WTC11 (cell line): ENCODE results near the gene ZNF670. TPM values are rescaled to one million over a fixed set of nuclear protein-coding genes. Genes with fewer than 3 reads are reported as not detected.

Source experiments
- ATAC-seq: fragments of 200-7000 bp; cut with Tn5 transposase; 2 replicates; pipeline ENCODE4 v1.10.0; 2021; ENCODE audit warnings: mild to moderate bottlenecking, moderate library complexity
- CTCF ChIA-PET: fragments of 300-600 bp; sonication (Branson Sonifier 250); formaldehyde crosslinking; loops from one replicate; lab custom pipeline; 2021; ENCODE audit warnings: antibody characterized with exemption; lab: Charles Lee
- POLR2A ChIA-PET: fragments of 350-600 bp; sonication (Branson Sonifier 250); formaldehyde crosslinking; loops from one replicate; lab custom pipeline; 2021; ENCODE audit warnings: antibody characterized with exemption; lab: Charles Lee
- DNase-seq: peaks from one replicate; pipeline ENCODE4 v3.0.0; 2021; ENCODE audit warnings: low spot score
- H3K27ac Mint-ChIP-seq: 2 replicates; pipeline ENCODE4 v1.8.0; 2021; ENCODE audit warnings: mixed read lengths
- H3K27me3 Mint-ChIP-seq: 2 replicates; pipeline ENCODE4 v1.8.0; 2021; ENCODE audit warnings: low read depth, mild to moderate bottlenecking, moderate library complexity, mixed read lengths
- H3K36me3 Mint-ChIP-seq: 2 replicates; pipeline ENCODE4 v1.8.0; 2021; ENCODE audit warnings: mixed read lengths
- H3K4me1 Mint-ChIP-seq: 2 replicates; pipeline ENCODE4 v1.8.0; 2022; ENCODE audit warnings: mixed read lengths
- H3K4me3 Mint-ChIP-seq: 2 replicates; pipeline ENCODE4 v1.8.0; 2021; ENCODE audit warnings: mild to moderate bottlenecking, moderate library complexity, mixed read lengths
- H3K9me3 Mint-ChIP-seq: 2 replicates; pipeline ENCODE4 v1.8.0; 2021; ENCODE audit warnings: mixed read lengths
- CREB1 ChIP-seq: sonication (generic); formaldehyde crosslinking; IDR thresholded peaks from 2 replicates; pipeline ENCODE4 v1.8.0; 2023; ENCODE audit warnings: mild to moderate bottlenecking, missing genetic modification reagents
- E2F5 ChIP-seq: sonication (generic); formaldehyde crosslinking; IDR thresholded peaks from 2 replicates; pipeline ENCODE4 v1.8.1; 2022; ENCODE audit warnings: mild to moderate bottlenecking, moderate library complexity, missing genetic modification reagents
- EMX1 ChIP-seq: fragments of 250-450 bp; sonication (Bioruptor Pico); IDR thresholded peaks from 2 replicates; pipeline ENCODE4 v1.8.0; 2021; ENCODE audit warnings: mild to moderate bottlenecking
- ERG ChIP-seq: fragments of 250-450 bp; sonication (Bioruptor Pico); IDR thresholded peaks from 2 replicates; pipeline ENCODE4 v1.8.0; 2021; ENCODE audit warnings: mild to moderate bottlenecking
- ETV6 ChIP-seq: sonication (generic); formaldehyde crosslinking; IDR thresholded peaks from 2 replicates; pipeline ENCODE4 v1.8.1; 2022; ENCODE audit warnings: mild to moderate bottlenecking, missing genetic modification reagents
- FOXP1 ChIP-seq: sonication (generic); formaldehyde crosslinking; IDR thresholded peaks from 2 replicates; pipeline ENCODE4 v1.8.0; 2022; ENCODE audit warnings: missing genetic modification reagents, mild to moderate bottlenecking, moderate library complexity, borderline replicate concordance
- GTF2I ChIP-seq: fragments of 250-450 bp; sonication (Bioruptor Pico); conservative IDR thresholded peaks from 2 replicates; pipeline ENCODE4 v1.4.0; 2021; ENCODE audit warnings: mild to moderate bottlenecking
- HMGA2 ChIP-seq: fragments of 250-450 bp; sonication (Bioruptor Pico); IDR thresholded peaks from 2 replicates; pipeline ENCODE4 v1.4.0; 2021; ENCODE audit warnings: mild to moderate bottlenecking, moderate library complexity
- JUN ChIP-seq: sonication (generic); formaldehyde crosslinking; IDR thresholded peaks from 2 replicates; pipeline ENCODE4 v1.8.0; 2023; ENCODE audit warnings: mild to moderate bottlenecking, missing genetic modification reagents
- MLX ChIP-seq: sonication (generic); formaldehyde crosslinking; IDR thresholded peaks from 2 replicates; pipeline ENCODE4 v1.8.1; 2023; ENCODE audit warnings: mild to moderate bottlenecking, missing genetic modification reagents, moderate library complexity
- NFE2L1 ChIP-seq: sonication (generic); formaldehyde crosslinking; IDR thresholded peaks from 2 replicates; pipeline ENCODE4 v1.8.1; 2023; ENCODE audit warnings: missing genetic modification reagents
- NR3C1 ChIP-seq: sonication (generic); formaldehyde crosslinking; conservative IDR thresholded peaks from 2 replicates; pipeline ENCODE4 v1.8.1; 2023; ENCODE audit warnings: low read depth, mild to moderate bottlenecking, missing genetic modification reagents
- OVOL2 ChIP-seq: fragments of 250-450 bp; sonication (Bioruptor Pico); IDR thresholded peaks from 2 replicates; pipeline ENCODE4 v1.9.0; 2021; ENCODE audit warnings: mild to moderate bottlenecking, borderline replicate concordance
- RELA ChIP-seq: sonication (generic); formaldehyde crosslinking; IDR thresholded peaks from 2 replicates; pipeline ENCODE4 v1.8.1; 2022; ENCODE audit warnings: missing genetic modification reagents, mild to moderate bottlenecking, borderline replicate concordance
- SMAD3 ChIP-seq: sonication (generic); formaldehyde crosslinking; IDR thresholded peaks from 2 replicates; pipeline ENCODE4 v1.8.0; 2022; ENCODE audit warnings: missing genetic modification reagents, mild to moderate bottlenecking, borderline replicate concordance
- SOX15 ChIP-seq: fragments of 250-450 bp; sonication (Bioruptor Pico); IDR thresholded peaks from 2 replicates; pipeline ENCODE4 v1.9.0; 2021; ENCODE audit warnings: mild to moderate bottlenecking
- ZBTB21 ChIP-seq: sonication (generic); formaldehyde crosslinking; IDR thresholded peaks from 2 replicates; pipeline ENCODE4 v1.8.1; 2023; ENCODE audit warnings: mild to moderate bottlenecking, missing genetic modification reagents, borderline replicate concordance
- ZBTB43 ChIP-seq: sonication (generic); formaldehyde crosslinking; IDR thresholded peaks from 2 replicates; pipeline ENCODE4 v1.8.1; 2023; ENCODE audit warnings: mild to moderate bottlenecking, missing genetic modification reagents
- ZMAT4 ChIP-seq: fragments of 250-450 bp; sonication (Bioruptor Pico); IDR thresholded peaks from 2 replicates; pipeline ENCODE4 v1.9.0; 2021; ENCODE audit warnings: mild to moderate bottlenecking
- ZNF232 ChIP-seq: sonication (generic); formaldehyde crosslinking; IDR thresholded peaks from 2 replicates; pipeline ENCODE4 v1.8.0; 2022; ENCODE audit warnings: mild to moderate bottlenecking, missing genetic modification reagents
- ZNF263 ChIP-seq: sonication (generic); formaldehyde crosslinking; IDR thresholded peaks from 2 replicates; pipeline ENCODE4 v1.8.1; 2022; ENCODE audit warnings: low read depth, mild to moderate bottlenecking, moderate library complexity, missing genetic modification reagents
- ZNF317 ChIP-seq: sonication (generic); formaldehyde crosslinking; IDR thresholded peaks from 2 replicates; pipeline ENCODE4 v1.8.1; 2023; ENCODE audit warnings: low read depth, mild to moderate bottlenecking, moderate library complexity, missing genetic modification reagents, borderline replicate concordance
- ZNF416 ChIP-seq: fragments of 250-450 bp; sonication (Bioruptor Pico); IDR thresholded peaks from 2 replicates; pipeline ENCODE4 v1.9.0; 2021; ENCODE audit warnings: mild to moderate bottlenecking, inconsistent platforms
- ZNF425 ChIP-seq: fragments of 250-450 bp; sonication (Bioruptor Pico); conservative IDR thresholded peaks from 2 replicates; pipeline ENCODE4 v1.9.0; 2021; ENCODE audit warnings: mild to moderate bottlenecking
- total RNA-seq: library from RNA; stranded (reverse); gene quantifications from 3 replicates; pipeline ENCODE4 v1.2.3, GENCODE V29; 2021
- TF ChIP-seq, protein P1 (sequence below): sonication (generic); formaldehyde crosslinking; IDR thresholded peaks from 2 replicates; pipeline ENCODE4 v1.8.0; 2022; ENCODE audit warnings: mild to moderate bottlenecking, missing genetic modification reagents
- TF ChIP-seq, protein P2 (sequence below): sonication (generic); formaldehyde crosslinking; IDR thresholded peaks from 2 replicates; pipeline ENCODE4 v1.8.1; 2022; ENCODE audit warnings: low read depth, missing genetic modification reagents, borderline replicate concordance

The ZNF670 gene
- total RNA-seq, 1 experiment from 2014 or later: 11.1 TPM

GRCh38 chr1:247102381-247102780, 23.8 kb upstream of the ZNF670 start:
- H3K4me3 Mint-ChIP-seq: peak overlapping the region; percentile 93
- ChIA-PET CTCF (no interaction called here), POLR2A (no interaction called here)
- peaks cover 34% of the 10 kb centered on the region for H3K36me3 Mint-ChIP-seq
- H3K27ac Mint-ChIP-seq: no peak overlapping the region; the same call in 1 of the 2 replicates
- H3K4me1 Mint-ChIP-seq: peaks cover 28% of the 10 kb centered on the region
- peaks cover 4% of the 10 kb centered on the region; the same call in 1 of the 2 replicates for H3K27me3 Mint-ChIP-seq
- ATAC-seq: no peak
- DNase-seq: no peak
- H3K9me3 Mint-ChIP-seq: peaks cover 9% of the 10 kb centered on the region; the same call in 1 of the 2 replicates
- TF ChIP-seq NR3C1 (CRISPR knock-in tag) (no peak), ERG (CRISPR knock-in tag) (no peak), ZBTB43 (CRISPR knock-in tag) (no peak), ZNF416 (CRISPR knock-in tag) (no peak), NFE2L1 (CRISPR knock-in tag) (no peak), OVOL2 (CRISPR knock-in tag) (no peak), MLX (CRISPR knock-in tag) (no peak), RELA (CRISPR knock-in tag) (no peak), CREB1 (CRISPR knock-in tag) (no peak), ETV6 (CRISPR knock-in tag) (no peak), ZMAT4 (no peak), ZNF317 (CRISPR knock-in tag) (no peak), SOX15 (CRISPR knock-in tag) (no peak)

DNA sequence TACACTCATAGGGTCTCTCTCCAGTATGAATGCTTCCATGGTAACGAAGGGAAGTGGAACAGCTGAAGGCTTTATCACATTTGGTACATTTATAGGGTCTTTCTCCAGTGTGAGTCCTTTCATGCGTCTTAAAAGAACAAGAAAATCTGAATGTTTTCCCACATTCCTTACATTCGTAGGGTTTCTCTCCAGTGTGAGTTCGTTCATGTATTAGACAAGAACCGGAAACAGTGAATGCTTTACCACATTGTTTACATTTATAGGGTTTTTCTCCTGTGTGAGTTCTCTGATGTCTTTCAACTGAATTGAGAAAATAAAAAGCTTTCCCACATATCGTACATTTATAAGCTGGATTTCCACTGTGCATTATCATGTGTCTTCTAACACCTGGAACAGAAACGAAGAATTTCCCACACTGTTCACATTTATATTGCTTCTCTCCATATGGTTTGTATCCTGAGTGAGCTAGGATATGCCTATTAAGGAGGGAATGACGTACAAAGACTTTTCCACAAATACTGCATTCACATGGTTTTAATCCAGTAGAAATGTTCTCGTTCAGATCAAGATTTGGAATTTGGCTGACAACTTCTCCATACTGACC, 22.2 kb upstream of the ZNF670 start:
- peaks cover 9% of the 10 kb centered on the region; the same call in 1 of the 2 replicates for H3K9me3 Mint-ChIP-seq
- no peak overlapping the region for H3K27ac Mint-ChIP-seq
- peaks cover 34% of the 10 kb centered on the region for H3K36me3 Mint-ChIP-seq
- H3K4me3 Mint-ChIP-seq: no peak overlapping the region
- ChIA-PET POLR2A (no interaction called here), CTCF (no interaction called here)
- ATAC-seq (no peak), DNase-seq (no peak)
- no peaks in the 10 kb centered on the region for H3K27me3 Mint-ChIP-seq
- peaks cover 19% of the 10 kb centered on the region for H3K4me1 Mint-ChIP-seq
- TF ChIP-seq EMX1 (no peak), SMAD3 (CRISPR knock-in tag) (no peak), GTF2I (CRISPR knock-in tag) (no peak), HMGA2 (CRISPR knock-in tag) (no peak), ZNF232 (no peak), ZBTB21 (CRISPR knock-in tag) (no peak), ZNF263 (CRISPR knock-in tag) (no peak), FOXP1 (CRISPR knock-in tag) (no peak), ZNF425 (CRISPR knock-in tag) (no peak), JUN (CRISPR knock-in tag) (no peak), E2F5 (CRISPR knock-in tag) (no peak)
- TF ChIP-seq, protein P1, sequence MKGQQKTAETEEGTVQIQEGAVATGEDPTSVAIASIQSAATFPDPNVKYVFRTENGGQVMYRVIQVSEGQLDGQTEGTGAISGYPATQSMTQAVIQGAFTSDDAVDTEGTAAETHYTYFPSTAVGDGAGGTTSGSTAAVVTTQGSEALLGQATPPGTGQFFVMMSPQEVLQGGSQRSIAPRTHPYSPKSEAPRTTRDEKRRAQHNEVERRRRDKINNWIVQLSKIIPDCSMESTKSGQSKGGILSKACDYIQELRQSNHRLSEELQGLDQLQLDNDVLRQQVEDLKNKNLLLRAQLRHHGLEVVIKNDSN (CRISPR knock-in tag): no peak
- TF ChIP-seq, protein P2, sequence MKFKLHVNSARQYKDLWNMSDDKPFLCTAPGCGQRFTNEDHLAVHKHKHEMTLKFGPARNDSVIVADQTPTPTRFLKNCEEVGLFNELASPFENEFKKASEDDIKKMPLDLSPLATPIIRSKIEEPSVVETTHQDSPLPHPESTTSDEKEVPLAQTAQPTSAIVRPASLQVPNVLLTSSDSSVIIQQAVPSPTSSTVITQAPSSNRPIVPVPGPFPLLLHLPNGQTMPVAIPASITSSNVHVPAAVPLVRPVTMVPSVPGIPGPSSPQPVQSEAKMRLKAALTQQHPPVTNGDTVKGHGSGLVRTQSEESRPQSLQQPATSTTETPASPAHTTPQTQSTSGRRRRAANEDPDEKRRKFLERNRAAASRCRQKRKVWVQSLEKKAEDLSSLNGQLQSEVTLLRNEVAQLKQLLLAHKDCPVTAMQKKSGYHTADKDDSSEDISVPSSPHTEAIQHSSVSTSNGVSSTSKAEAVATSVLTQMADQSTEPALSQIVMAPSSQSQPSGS: no peak
